ENCODE data around the gene ATP11A. TPM values are rescaled to one million over a fixed set of nuclear protein-coding genes. Genes with fewer than 3 reads are reported as not detected.

The ATP11A gene
- total RNA-seq, 2 donors from 2014 or later: 10.9 to 89.3 TPM

DNA sequence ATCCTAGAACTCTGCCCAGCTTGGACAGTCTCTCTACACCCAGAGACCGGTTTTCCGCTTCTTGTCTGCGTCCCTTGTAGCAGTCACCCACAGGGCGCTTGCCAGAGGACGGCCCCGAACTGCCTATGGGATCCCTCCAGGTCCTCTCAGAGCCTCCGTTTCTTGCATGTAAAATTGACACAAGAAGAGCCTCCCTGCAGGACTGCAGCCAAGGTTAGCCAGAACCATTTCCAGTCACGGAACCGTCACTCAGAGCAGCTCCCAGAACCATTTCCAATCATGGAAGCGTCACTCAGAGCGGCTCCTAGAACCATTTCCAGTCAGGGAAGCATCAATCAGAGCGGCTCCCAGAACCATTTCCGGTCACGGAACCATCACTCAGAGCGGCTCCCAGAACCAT is 65.5 kb downstream of the ATP11A start:
- Histone ChIP-seq H3K27ac (no peak overlapping the region), H3K4me1 (replicated peaks) (no peaks in the 10 kb centered on the region), H3K36me3 (no peaks in the 10 kb centered on the region), H3K27me3 (replicated peaks; ENCODE audit: insufficient read depth) (no peaks in the 10 kb centered on the region), H3K9me3 (no peaks in the 10 kb centered on the region), H3K4me3 (no peak overlapping the region)
- over 99% methylated on average over 15 of the region's 15 CpGs for WGBS
- no peak for TF ChIP-seq POLR2A (IDR thresholded peaks at IDR 0.05)
- no peak for TF ChIP-seq POLR2AphosphoS5 (IDR thresholded peaks at IDR 0.05)
- TF ChIP-seq, protein P1, sequence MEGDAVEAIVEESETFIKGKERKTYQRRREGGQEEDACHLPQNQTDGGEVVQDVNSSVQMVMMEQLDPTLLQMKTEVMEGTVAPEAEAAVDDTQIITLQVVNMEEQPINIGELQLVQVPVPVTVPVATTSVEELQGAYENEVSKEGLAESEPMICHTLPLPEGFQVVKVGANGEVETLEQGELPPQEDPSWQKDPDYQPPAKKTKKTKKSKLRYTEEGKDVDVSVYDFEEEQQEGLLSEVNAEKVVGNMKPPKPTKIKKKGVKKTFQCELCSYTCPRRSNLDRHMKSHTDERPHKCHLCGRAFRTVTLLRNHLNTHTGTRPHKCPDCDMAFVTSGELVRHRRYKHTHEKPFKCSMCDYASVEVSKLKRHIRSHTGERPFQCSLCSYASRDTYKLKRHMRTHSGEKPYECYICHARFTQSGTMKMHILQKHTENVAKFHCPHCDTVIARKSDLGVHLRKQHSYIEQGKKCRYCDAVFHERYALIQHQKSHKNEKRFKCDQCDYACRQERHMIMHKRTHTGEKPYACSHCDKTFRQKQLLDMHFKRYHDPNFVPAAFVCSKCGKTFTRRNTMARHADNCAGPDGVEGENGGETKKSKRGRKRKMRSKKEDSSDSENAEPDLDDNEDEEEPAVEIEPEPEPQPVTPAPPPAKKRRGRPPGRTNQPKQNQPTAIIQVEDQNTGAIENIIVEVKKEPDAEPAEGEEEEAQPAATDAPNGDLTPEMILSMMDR (IDR thresholded peaks at IDR 0.05): no peak
- intact Hi-C loops (cut with DNase I): no loop called here
- DNase-seq (ENCODE audit: low spot score): no peak

DNA sequence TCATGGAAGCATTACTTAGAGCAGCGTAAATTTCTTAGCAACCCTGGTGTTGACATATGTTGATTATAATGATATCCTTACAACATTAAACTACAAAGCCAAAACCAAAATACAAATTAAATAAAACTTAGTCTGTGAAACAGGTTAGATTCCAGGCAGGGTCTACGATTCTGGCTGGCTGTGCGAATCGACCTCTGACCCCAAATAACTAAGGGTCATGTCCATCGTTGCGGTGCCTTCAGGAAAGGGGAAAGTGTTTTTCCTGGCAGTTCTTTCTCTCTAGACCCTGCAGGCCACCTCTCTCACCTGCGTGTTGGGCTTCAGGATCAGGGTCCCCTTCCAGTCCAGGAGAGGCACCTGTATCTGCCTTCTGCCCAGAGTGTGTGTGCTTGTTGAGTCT is 66.2 kb downstream of the ATP11A start:
- no peaks in the 10 kb centered on the region for H3K36me3 ChIP-seq
- WGBS: 97% methylated on average over 7 of the region's 7 CpGs
- intact Hi-C loops (cut with DNase I): no loop called here
- H3K27me3 ChIP-seq (replicated peaks; ENCODE audit: insufficient read depth): no peaks in the 10 kb centered on the region
- TF ChIP-seq POLR2A (IDR thresholded peaks at IDR 0.05) (no peak), POLR2AphosphoS5 (IDR thresholded peaks at IDR 0.05) (no peak)
- TF ChIP-seq, protein P1 (IDR thresholded peaks at IDR 0.05): no peak
- no peak overlapping the region for H3K27ac ChIP-seq
- H3K9me3 ChIP-seq: no peaks in the 10 kb centered on the region
- H3K4me1 ChIP-seq (replicated peaks): no peaks in the 10 kb centered on the region
- no peak overlapping the region for H3K4me3 ChIP-seq
- no peak for DNase-seq (ENCODE audit: low spot score)

DNA sequence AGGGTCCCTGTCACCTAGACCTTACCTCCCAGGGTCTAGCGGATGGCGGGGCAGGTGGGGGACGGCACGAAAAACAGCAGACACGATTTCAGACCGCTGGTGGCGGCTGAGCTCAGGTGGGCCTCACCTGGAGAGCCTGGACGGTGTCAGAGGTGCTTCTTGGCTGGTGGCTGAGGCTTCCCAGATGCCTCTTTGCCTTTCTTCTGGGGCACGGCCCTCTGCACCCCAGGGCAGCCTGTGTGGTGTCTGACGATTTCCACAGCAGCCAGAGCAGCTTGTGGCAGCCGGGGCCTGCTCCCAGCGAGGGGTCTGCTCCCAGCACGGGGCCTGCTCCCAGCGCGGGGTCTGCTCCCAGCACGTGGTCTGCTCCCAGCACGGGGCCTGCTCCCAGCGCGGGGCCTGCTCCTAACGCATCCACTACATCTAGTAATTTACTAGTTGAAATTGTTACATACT is 66.7 kb downstream of the ATP11A start:
- no peaks in the 10 kb centered on the region for H3K36me3 ChIP-seq
- TF ChIP-seq, protein P1 (IDR thresholded peaks at IDR 0.05): no peak
- H3K27me3 ChIP-seq (replicated peaks; ENCODE audit: insufficient read depth): no peaks in the 10 kb centered on the region
- no peak for DNase-seq (ENCODE audit: low spot score)
- H3K9me3 ChIP-seq: no peaks in the 10 kb centered on the region
- WGBS: 91% methylated on average over 20 of the region's 20 CpGs
- no peaks in the 10 kb centered on the region for H3K4me1 ChIP-seq (replicated peaks)
- intact Hi-C loops (cut with DNase I): no loop called here
- H3K27ac ChIP-seq: no peak overlapping the region
- H3K4me3 ChIP-seq: no peak overlapping the region

DNA sequence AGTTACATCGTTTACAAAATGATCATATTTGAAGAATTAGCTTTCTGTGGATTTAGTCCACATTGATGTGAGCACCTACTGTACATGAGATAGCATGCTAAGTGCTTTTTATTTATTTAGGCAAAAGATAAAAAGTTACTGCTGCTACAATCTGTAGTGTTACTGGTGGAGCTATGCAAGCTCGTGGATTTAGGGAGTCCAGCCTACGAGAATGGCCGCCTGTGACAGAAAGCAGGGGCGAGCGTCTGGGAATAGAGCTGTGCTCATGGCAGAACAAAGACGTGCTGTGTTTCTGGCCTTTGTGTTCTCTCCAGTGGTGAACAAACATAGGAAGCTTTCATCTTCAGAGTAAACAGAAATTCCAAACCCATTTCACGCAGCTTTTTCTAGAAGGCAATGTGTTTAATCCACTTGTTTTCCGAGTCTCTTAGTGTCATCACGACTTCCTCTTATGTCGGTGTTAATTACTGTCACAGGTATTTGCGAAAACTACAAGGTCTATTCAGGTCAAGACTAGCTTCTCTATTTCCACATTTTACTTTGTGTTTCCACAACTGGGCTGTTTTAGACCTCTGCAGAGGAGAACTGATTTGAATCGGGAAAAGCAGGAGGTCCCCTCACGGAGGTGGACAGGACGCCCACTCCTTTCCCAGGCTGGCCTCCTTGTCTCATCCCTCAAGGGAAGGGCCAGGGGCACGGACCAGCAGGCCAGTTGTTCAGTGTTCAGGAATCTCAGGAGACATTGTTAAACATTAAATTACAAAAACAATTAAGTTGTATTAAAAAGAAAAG is 67.3 kb downstream of the ATP11A start:
- Histone ChIP-seq H3K36me3 (no peaks in the 10 kb centered on the region), H3K9me3 (no peaks in the 10 kb centered on the region), H3K4me3 (no peak overlapping the region), H3K27ac (no peak overlapping the region), H3K27me3 (replicated peaks; ENCODE audit: insufficient read depth) (no peaks in the 10 kb centered on the region), H3K4me1 (replicated peaks) (no peaks in the 10 kb centered on the region)
- 55% methylated on average over 16 of the region's 16 CpGs for WGBS
- intact Hi-C loops (cut with DNase I): no loop called here
- TF ChIP-seq, protein P1 (IDR thresholded peaks at IDR 0.05): no peak
- TF ChIP-seq POLR2AphosphoS5 (IDR thresholded peaks at IDR 0.05) (no peak), POLR2A (IDR thresholded peaks at IDR 0.05) (no peak)
- no peak for DNase-seq (ENCODE audit: low spot score)

DNA sequence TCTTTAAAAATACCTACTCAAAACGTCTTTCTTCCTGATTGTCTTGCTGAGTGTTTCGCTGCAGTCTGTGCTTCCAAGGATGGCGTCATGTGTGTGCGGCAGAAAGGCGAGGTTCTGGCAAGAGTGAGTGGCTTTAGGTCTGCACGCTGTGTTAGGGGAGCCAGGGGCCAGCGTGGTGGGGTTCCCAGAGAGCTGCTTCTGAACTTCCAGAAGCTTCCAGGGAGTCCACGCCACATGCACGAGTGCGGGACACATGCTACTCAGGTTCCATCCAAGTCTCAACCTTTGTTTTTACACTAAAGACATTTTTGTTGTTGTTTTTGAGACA is 67.9 kb downstream of the ATP11A start:
- Histone ChIP-seq H3K27me3 (replicated peaks; ENCODE audit: insufficient read depth) (no peaks in the 10 kb centered on the region), H3K9me3 (no peaks in the 10 kb centered on the region), H3K27ac (no peak overlapping the region), H3K4me3 (no peak overlapping the region), H3K4me1 (replicated peaks) (no peaks in the 10 kb centered on the region), H3K36me3 (no peaks in the 10 kb centered on the region)
- intact Hi-C loops (cut with DNase I): no loop called here
- no peak for TF ChIP-seq POLR2AphosphoS5 (IDR thresholded peaks at IDR 0.05)
- no peak for TF ChIP-seq POLR2A (IDR thresholded peaks at IDR 0.05)
- TF ChIP-seq, protein P1 (IDR thresholded peaks at IDR 0.05): no peak
- WGBS: 75% methylated on average over 10 of the region's 10 CpGs
- DNase-seq (ENCODE audit: low spot score): no peak
